Liver (tissue), 3 donors: ENCODE measurements around the gene ZIC3.

Experiments used
- CTCF ChIP-seq: fragments of 150-350 bp; IDR thresholded peaks from 2 replicates; pipeline ENCODE4 v1.5.1; 2017; ENCODE audit warnings: improper control_type of control experiment, low read depth, low read length; ENCODE audit not compliant: missing input control
- EGR1 ChIP-seq, 2 donors: IDR thresholded peaks; 2 replicates each; pipeline ENCODE4 v1.6.1; 2016 to 2018; ENCODE audit warnings: antibody characterized with exemption in 2 of 2, low read depth in 2 of 2
- FOXA1 ChIP-seq: IDR thresholded peaks from 2 replicates; pipeline ENCODE4 v1.6.1; 2016; ENCODE audit warnings: antibody characterized with exemption
- GABPA ChIP-seq, 2 donors: IDR thresholded peaks in 1 of 2; conservative IDR thresholded peaks in 1 of 2; 2 replicates each; pipeline ENCODE4 v1.6.1; 2016; ENCODE audit warnings: antibody characterized with exemption in 2 of 2, mild to moderate bottlenecking in 1 of 2, moderate library complexity in 1 of 2
- HNF4G ChIP-seq: IDR thresholded peaks from 2 replicates; pipeline ENCODE4 v1.6.1; 2016; ENCODE audit warnings: antibody characterized with exemption
- JUND ChIP-seq, 2 donors: IDR thresholded peaks; 2 replicates each; pipeline ENCODE4 v1.6.1; 2016; ENCODE audit warnings: antibody characterized with exemption in 2 of 2
- MAX ChIP-seq: IDR thresholded peaks from 2 replicates; pipeline ENCODE4 v1.6.1; 2016; ENCODE audit warnings: antibody characterized with exemption
- NR2F2 ChIP-seq: IDR thresholded peaks from 2 replicates; pipeline ENCODE4 v1.6.1; 2016; ENCODE audit warnings: antibody characterized with exemption
- RAD21 ChIP-seq, 2 donors: IDR thresholded peaks; 2 replicates each; pipeline ENCODE4 v1.6.1; 2016; ENCODE audit warnings: antibody characterized with exemption in 2 of 2, mild to moderate bottlenecking in 2 of 2
- TAF1 ChIP-seq: conservative IDR thresholded peaks from 2 replicates; pipeline ENCODE4 v1.6.1; 2016; ENCODE audit warnings: antibody characterized with exemption, mild to moderate bottlenecking
- YY1 ChIP-seq: IDR thresholded peaks from 2 replicates; pipeline ENCODE4 v1.6.1; 2016; ENCODE audit warnings: antibody characterized with exemption, mild to moderate bottlenecking
- TF ChIP-seq, protein P1 (sequence below): IDR thresholded peaks from 2 replicates; pipeline ENCODE4 v1.6.1; 2016; ENCODE audit warnings: antibody characterized with exemption, mild to moderate bottlenecking
- donor health status: healthy.
- donor health status: healthy.

GRCh38 chrX:137600769-137601168 is 34.8 kb downstream of the ZIC3 start:
- no peak for TF ChIP-seq TAF1
- TF ChIP-seq YY1: no peak
- no peak for TF ChIP-seq GABPA (IDR thresholded peaks at IDR 0.05 in 1 of 2, conservative IDR thresholded peaks at IDR 0.05 in 1 of 2)
- no peak for TF ChIP-seq MAX
- no peak for TF ChIP-seq FOXA1
- TF ChIP-seq CTCF: no peak
- TF ChIP-seq RAD21 (IDR thresholded peaks at IDR 0.05): no peak
- TF ChIP-seq JUND (IDR thresholded peaks at IDR 0.05): no peak
- TF ChIP-seq EGR1 (IDR thresholded peaks at IDR 0.05; ENCODE audit: low read depth in 2 of 2): no peak
- TF ChIP-seq, protein P1, sequence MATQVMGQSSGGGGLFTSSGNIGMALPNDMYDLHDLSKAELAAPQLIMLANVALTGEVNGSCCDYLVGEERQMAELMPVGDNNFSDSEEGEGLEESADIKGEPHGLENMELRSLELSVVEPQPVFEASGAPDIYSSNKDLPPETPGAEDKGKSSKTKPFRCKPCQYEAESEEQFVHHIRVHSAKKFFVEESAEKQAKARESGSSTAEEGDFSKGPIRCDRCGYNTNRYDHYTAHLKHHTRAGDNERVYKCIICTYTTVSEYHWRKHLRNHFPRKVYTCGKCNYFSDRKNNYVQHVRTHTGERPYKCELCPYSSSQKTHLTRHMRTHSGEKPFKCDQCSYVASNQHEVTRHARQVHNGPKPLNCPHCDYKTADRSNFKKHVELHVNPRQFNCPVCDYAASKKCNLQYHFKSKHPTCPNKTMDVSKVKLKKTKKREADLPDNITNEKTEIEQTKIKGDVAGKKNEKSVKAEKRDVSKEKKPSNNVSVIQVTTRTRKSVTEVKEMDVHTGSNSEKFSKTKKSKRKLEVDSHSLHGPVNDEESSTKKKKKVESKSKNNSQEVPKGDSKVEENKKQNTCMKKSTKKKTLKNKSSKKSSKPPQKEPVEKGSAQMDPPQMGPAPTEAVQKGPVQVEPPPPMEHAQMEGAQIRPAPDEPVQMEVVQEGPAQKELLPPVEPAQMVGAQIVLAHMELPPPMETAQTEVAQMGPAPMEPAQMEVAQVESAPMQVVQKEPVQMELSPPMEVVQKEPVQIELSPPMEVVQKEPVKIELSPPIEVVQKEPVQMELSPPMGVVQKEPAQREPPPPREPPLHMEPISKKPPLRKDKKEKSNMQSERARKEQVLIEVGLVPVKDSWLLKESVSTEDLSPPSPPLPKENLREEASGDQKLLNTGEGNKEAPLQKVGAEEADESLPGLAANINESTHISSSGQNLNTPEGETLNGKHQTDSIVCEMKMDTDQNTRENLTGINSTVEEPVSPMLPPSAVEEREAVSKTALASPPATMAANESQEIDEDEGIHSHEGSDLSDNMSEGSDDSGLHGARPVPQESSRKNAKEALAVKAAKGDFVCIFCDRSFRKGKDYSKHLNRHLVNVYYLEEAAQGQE: no peak
- TF ChIP-seq HNF4G: no peak
- TF ChIP-seq NR2F2: no peak
